ENCODE results near the gene BUD23. TPM values are rescaled to one million over a fixed set of nuclear protein-coding genes. Genes with fewer than 3 reads are reported as not detected.

BUD23 gene
- total and polyA plus RNA-seq, 9 of the 15 experiments (the other 6 are each of a cell fraction or from before 2014, with no cell fraction given) = 79.5 to 270 (median 150) TPM

DNA sequence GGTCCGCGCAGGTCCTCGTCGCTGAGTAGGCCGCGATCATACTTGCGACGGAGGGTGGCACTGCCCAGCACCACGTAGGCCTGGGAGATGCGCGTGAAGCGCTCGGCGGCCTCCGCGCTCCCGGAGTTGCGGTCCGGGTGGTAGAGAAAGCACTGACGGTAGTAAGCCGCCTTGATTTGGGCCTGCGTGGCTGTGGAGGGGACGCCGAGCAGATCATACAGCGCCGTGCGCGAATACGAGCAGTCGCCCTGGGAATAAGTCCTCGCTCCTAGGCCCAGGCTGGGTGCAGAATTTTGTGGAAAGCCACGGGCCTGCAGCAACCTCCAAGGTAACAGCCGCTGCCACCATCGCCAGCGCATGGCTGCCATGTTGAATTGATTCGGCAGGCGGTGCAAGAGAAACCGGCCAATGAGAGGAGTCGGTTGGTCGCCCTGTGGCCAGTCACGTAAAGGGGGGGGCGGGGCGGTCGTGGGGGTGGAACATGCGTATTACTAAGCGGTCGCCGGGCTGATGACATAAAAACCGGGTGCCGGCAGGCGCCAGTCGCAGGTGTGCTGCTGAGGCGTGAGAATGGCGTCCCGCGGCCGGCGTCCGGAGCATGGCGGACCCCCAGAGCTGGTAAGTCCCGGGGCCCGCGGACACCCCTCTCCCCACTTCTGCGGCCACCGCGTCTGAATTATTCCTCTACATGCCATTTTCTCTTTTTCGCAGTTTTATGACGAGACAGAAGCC, at the start of gene BUD23, which contains the start of gene DNAJC30 (continued):
- TF ChIP-seq, protein P1, sequence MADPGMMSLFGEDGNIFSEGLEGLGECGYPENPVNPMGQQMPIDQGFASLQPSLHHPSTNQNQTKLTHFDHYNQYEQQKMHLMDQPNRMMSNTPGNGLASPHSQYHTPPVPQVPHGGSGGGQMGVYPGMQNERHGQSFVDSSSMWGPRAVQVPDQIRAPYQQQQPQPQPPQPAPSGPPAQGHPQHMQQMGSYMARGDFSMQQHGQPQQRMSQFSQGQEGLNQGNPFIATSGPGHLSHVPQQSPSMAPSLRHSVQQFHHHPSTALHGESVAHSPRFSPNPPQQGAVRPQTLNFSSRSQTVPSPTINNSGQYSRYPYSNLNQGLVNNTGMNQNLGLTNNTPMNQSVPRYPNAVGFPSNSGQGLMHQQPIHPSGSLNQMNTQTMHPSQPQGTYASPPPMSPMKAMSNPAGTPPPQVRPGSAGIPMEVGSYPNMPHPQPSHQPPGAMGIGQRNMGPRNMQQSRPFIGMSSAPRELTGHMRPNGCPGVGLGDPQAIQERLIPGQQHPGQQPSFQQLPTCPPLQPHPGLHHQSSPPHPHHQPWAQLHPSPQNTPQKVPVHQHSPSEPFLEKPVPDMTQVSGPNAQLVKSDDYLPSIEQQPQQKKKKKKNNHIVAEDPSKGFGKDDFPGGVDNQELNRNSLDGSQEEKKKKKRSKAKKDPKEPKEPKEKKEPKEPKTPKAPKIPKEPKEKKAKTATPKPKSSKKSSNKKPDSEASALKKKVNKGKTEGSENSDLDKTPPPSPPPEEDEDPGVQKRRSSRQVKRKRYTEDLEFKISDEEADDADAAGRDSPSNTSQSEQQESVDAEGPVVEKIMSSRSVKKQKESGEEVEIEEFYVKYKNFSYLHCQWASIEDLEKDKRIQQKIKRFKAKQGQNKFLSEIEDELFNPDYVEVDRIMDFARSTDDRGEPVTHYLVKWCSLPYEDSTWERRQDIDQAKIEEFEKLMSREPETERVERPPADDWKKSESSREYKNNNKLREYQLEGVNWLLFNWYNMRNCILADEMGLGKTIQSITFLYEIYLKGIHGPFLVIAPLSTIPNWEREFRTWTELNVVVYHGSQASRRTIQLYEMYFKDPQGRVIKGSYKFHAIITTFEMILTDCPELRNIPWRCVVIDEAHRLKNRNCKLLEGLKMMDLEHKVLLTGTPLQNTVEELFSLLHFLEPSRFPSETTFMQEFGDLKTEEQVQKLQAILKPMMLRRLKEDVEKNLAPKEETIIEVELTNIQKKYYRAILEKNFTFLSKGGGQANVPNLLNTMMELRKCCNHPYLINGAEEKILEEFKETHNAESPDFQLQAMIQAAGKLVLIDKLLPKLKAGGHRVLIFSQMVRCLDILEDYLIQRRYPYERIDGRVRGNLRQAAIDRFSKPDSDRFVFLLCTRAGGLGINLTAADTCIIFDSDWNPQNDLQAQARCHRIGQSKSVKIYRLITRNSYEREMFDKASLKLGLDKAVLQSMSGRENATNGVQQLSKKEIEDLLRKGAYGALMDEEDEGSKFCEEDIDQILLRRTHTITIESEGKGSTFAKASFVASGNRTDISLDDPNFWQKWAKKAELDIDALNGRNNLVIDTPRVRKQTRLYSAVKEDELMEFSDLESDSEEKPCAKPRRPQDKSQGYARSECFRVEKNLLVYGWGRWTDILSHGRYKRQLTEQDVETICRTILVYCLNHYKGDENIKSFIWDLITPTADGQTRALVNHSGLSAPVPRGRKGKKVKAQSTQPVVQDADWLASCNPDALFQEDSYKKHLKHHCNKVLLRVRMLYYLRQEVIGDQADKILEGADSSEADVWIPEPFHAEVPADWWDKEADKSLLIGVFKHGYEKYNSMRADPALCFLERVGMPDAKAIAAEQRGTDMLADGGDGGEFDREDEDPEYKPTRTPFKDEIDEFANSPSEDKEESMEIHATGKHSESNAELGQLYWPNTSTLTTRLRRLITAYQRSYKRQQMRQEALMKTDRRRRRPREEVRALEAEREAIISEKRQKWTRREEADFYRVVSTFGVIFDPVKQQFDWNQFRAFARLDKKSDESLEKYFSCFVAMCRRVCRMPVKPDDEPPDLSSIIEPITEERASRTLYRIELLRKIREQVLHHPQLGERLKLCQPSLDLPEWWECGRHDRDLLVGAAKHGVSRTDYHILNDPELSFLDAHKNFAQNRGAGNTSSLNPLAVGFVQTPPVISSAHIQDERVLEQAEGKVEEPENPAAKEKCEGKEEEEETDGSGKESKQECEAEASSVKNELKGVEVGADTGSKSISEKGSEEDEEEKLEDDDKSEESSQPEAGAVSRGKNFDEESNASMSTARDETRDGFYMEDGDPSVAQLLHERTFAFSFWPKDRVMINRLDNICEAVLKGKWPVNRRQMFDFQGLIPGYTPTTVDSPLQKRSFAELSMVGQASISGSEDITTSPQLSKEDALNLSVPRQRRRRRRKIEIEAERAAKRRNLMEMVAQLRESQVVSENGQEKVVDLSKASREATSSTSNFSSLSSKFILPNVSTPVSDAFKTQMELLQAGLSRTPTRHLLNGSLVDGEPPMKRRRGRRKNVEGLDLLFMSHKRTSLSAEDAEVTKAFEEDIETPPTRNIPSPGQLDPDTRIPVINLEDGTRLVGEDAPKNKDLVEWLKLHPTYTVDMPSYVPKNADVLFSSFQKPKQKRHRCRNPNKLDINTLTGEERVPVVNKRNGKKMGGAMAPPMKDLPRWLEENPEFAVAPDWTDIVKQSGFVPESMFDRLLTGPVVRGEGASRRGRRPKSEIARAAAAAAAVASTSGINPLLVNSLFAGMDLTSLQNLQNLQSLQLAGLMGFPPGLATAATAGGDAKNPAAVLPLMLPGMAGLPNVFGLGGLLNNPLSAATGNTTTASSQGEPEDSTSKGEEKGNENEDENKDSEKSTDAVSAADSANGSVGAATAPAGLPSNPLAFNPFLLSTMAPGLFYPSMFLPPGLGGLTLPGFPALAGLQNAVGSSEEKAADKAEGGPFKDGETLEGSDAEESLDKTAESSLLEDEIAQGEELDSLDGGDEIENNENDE (IDR thresholded peaks at IDR 0.05; ENCODE audit: low read depth, low read length) = no peak
- TF ChIP-seq MAFK (IDR thresholded peaks at IDR 0.05; ENCODE audit: low read length) (no peak), STAG1 (CRISPR knock-in tag; IDR thresholded peaks at IDR 0.05; ENCODE audit: borderline replicate concordance) (peak; percentile 57; the same call in 1 of the 2 replicates), ZKSCAN1 (IDR thresholded peaks at IDR 0.05; ENCODE audit: low read depth, low read length) (peak; percentile 12; the same call in 1 of the 2 replicates), ETV5 (CRISPR knock-in tag; IDR thresholded peaks at IDR 0.05; ENCODE audit: low read depth) (peak; percentile 51), MEF2A (IDR thresholded peaks at IDR 0.05; ENCODE audit: control insufficient read depth, low read depth, low read length) (no peak), POLR3A (IDR thresholded peaks at IDR 0.05; ENCODE audit: borderline replicate concordance, extremely low read depth, insufficient read depth, insufficient read length) (no peak), ZEB2 (IDR thresholded peaks at IDR 0.05) (no peak), TBL1XR1 (IDR thresholded peaks at IDR 0.05; ENCODE audit: low read length in 2 of 2) (peak in 1 of 2 experiments; percentile 62; a peak in 1 of 4 replicates), CHD2 (IDR thresholded peaks at IDR 0.05; ENCODE audit: low read depth, low read length) (peak; percentile 62), ZBTB8A (IDR thresholded peaks at IDR 0.05; ENCODE audit: partially characterized antibody) (no peak), STAT5B (CRISPR knock-in tag; IDR thresholded peaks at IDR 0.05) (no peak)
- TF ChIP-seq, protein P2, sequence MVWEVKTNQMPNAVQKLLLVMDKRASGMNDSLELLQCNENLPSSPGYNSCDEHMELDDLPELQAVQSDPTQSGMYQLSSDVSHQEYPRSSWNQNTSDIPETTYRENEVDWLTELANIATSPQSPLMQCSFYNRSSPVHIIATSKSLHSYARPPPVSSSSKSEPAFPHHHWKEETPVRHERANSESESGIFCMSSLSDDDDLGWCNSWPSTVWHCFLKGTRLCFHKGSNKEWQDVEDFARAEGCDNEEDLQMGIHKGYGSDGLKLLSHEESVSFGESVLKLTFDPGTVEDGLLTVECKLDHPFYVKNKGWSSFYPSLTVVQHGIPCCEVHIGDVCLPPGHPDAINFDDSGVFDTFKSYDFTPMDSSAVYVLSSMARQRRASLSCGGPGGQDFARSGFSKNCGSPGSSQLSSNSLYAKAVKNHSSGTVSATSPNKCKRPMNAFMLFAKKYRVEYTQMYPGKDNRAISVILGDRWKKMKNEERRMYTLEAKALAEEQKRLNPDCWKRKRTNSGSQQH (CRISPR knock-in tag; IDR thresholded peaks at IDR 0.05) = no peak
- TF ChIP-seq, protein P3, sequence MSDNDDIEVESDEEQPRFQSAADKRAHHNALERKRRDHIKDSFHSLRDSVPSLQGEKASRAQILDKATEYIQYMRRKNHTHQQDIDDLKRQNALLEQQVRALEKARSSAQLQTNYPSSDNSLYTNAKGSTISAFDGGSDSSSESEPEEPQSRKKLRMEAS (CRISPR knock-in tag; IDR thresholded peaks at IDR 0.05) = peak; percentile 72
